GM18499 (cell line): ENCODE measurements around the gene FLVCR1.
A peak's percentile ranks its signal among the peaks of the same experiment; 100 is the strongest.

ENCODE experiments used
- ATAC-seq: cut with Tn5 transposase; IDR thresholded peaks from one replicate; pipeline ENCODE4 v1.9.1; 2021; ENCODE audit warnings: moderate number of reproducible peaks; ENCODE audit not compliant: insufficient read depth, unreplicated experiment

FLVCR1 gene

GRCh38 chr1:212943393-212943710, 85.3 kb downstream of the FLVCR1 start:
- ATAC-seq = no peak

- ATAC-seq = peak; percentile 59
Measured at GRCh38 chr1:212944229-212944901, 86.3 kb downstream of the FLVCR1 start.

- ATAC-seq = no peak
Measured at GRCh38 chr1:212945056-212945455, 87.0 kb downstream of the FLVCR1 start.

- no peak for ATAC-seq
Measured at GRCh38 chr1:212945463-212946160, 87.5 kb downstream of the FLVCR1 start.

GRCh38 chr1:212946872-212947271, 88.8 kb downstream of the FLVCR1 start:
- no peak for ATAC-seq
